Epidermal melanocyte (primary cell): ENCODE data around the gene HOXB5.

Experiments
- DNase-seq: peaks from one replicate; pipeline ENCODE4 v3.0.0; 2011; ENCODE audit warnings: low spot score; ENCODE audit not compliant: insufficient read length

HOXB5 gene

DNA sequence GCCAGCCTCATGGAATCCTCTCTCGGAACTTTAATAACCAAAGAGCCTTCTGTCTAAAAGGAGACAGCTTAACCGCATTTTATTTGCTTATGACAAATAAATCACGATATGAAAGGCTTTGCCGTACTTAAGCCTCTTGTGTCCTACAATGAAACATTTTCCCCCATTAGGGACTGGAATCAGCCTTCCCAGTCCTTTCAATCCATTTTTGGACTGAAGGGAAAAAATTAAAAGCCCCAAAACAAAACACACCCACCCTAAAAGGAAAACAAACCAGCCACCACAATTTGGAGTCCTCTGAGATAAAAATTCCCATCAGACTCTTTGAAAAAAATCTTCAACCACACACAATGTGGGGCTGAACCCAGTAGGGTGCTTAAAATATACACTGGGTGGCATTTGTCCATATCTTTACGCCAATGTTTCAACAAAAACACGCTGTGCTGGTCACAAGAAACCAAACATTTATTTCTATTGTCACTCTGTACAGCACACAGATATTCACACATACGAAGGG, 18.5 kb downstream of the HOXB5 start:
- no peak for DNase-seq

DNA sequence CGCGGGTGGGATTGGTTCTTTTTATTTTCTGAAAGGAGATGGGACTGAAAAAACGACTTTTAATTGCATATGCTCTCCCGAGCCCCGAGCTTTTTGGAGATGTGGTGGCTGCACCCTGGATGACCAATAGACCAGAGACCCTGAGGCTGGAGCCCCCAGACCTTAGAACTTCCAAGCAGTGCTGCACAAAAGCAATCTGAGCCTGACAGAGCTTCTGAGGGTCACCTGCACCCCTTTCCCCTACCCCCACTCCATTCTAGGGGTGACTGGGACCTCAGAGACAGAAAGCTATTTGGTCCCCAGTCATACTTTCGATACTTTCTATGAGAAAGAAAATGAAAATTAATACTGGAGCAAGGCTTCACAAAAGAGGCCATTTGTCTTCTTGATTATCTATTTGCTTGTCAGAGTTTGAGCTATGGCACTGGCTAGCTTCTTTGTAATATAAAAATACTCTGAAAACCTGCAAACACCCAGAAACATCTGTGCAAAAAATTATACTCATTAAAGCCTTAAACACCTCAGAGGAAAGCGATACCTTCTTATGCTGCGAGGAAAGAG, 19.0 kb downstream of the HOXB5 start:
- DNase-seq, result no peak

GRCh38 chr17:48571826-48572417, 21.7 kb downstream of the HOXB5 start:
- DNase-seq, result no peak

DNA sequence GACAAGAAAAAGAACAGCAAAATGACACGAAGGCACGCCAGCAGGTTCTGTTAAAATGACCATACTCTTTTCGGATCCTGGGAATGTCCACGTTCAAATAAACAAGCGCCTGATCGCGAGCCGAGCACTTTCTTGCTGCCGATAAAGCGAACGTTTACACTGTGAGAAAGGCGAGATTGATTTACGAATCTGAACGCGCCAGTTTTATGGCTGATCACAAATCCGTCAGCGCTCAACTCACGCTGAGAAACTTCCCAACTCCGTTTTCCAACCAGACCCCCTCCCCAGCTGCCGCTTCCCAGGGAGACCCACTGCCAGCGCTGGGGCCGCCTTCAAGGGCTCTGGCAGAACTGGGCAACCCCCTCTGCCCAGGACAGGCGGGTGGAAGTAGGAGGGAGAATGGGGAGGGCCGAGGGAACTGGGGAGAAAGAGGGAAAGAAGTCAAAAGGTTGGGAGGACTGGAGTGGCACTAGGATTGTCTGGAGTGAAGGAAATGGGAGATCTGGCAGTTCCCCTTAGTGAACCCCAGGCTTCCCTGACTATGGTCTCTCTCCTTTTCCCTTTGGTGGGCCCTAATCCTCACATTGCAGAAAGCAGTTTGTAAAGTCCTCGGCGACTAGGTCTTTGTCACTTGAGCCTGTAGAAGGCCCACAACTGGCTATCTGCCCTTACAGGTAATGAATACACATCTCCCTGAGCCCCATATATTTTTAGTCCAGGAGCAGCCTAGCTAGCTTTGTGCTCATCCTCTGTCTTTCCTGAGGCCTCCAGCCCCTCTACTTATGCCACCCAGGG, 22.4 kb downstream of the HOXB5 start:
- DNase-seq, result no peak

GRCh38 chr17:48570325-48571023, 23.1 kb downstream of the HOXB5 start:
- no peak for DNase-seq

DNA sequence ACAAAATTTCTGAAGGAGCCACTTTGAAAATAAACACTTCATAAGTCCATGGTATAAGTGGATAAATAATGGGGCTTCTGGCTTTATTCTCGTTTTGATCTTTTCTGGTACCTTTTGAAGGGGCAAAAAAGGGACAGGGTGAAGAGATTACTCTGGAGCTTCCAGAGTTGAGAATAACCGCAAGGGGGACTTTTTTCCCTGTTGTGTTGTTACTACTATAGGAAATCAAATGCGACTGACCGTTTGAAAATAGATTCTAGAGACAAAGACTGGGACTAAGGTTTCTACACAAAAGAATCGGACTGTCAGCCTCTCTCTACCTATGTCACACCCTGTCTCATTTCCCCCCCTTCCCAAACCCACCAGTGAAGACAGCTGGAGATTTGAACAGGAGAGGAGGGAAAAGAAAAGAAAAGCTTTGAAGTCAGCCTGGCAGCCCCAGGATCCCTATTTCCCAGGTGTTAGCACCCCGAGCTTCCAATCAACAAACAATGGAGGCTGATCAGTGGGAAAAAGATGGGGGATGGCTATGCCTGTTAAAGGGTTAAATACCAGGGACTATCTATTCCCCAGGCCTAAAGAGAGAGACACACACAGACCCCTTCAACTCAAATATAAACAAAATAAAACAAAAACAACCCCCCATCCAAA, 23.8 kb downstream of the HOXB5 start:
- no peak for DNase-seq

- no peak for DNase-seq
Observed at GRCh38 chr17:48569240-48569582, 24.4 kb downstream of the HOXB5 start.

GRCh38 chr17:48568499-48569239, 24.9 kb downstream of the HOXB5 start:
- no peak for DNase-seq

DNA sequence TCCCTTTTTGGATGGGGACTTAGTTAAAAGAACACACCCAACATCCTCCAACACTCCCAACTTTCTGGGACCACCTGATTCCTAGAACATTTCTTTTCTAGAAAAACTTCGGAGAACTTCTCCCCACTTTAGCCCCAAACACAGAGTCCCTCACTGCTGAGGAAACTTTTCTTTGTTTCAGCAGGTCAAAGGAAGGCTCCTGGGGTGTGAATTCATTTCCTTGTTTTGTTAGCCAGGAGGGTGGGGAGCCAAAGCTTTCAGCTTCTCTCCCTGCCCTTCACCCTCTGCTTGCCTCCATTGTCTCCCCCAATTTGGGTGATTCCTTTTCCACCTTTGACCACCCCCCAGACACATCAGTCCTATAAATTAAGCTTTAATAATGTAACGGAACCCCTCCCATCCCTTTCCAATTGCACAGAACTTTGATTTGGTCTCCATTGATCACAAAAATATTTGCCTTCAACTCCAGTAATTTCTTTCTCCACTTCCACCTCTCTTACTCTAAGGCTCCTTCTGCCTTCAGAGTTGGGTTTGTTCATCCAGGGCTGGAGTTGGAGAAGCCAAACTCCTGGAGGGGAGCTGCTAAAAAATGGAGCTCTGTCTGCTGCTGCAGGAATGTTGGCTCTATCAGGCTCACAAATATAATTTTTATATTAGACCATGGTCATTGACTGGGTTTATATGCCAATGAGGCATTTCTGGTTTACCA, 25.8 kb downstream of the HOXB5 start:
- no peak for DNase-seq

DNA sequence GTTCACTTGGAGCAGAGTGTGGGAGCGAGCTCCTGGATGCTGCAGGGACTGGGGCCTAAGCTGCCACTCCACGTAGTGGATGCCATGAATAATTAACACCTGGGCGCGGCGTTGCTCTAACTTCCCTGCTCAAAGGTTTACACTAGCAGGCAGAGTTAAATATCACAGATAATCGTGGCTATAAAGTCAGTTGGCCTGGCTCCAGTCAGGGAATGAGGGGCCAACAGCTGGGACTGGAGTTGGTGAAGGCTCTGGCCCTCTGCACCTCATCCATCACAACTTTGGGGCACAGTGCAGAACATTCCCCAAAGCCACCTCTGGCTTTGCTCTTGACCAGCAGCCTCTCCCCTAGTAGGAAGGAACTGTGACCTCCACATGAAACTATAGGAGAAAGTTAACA, 26.4 kb downstream of the HOXB5 start:
- no peak for DNase-seq

GRCh38 chr17:48566717-48567116, 26.9 kb downstream of the HOXB5 start:
- no peak for DNase-seq

GRCh38 chr17:48565925-48566710, 27.5 kb downstream of the HOXB5 start:
- no peak for DNase-seq

DNA sequence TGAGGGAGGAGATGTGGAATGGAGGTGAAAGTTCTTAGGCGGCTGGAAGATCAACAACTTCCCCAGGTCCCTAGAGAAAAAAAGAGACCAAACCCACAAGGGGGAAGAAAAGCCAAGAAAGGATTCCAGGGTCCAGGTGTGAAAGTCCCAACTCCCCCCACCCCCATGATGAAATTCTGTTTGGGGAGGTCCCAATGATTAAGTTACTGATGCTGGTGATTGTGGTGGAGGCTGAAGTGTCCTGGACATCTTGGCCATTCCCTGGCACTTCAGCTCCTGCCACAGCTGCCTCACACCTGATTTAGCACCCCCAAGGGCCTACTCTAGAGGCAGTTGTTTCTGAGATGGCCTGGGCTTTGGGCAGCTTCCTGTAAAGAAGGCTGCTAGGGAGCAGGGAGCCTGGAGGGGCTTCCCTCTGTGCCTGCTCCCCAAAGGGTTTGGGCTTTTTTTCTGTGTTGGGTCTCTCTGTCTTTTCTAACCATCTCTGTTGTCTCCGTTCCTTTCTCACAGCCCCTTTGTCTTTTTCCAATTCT, 28.5 kb downstream of the HOXB5 start:
- no peak for DNase-seq

- DNase-seq, result no peak
Observed at GRCh38 chr17:48564188-48565021, 29.2 kb downstream of the HOXB5 start.

DNA sequence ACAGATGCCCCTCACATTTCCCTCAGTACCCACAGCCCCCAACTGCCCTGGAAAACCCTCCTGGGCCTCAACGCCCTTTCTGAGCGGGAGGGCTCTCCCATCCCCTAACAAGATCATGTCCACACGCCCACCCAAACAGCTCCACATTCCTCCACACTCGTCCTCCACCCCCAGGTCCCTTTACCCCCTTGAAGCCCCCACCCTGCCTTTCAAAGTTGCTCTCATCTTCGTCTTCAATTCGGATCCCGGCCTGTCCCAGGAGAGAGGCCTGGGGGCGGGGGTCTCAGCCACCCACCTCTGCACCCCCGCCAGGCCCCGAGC, 29.8 kb downstream of the HOXB5 start:
- no peak for DNase-seq

- DNase-seq, result no peak
Observed at GRCh38 chr17:48563385-48563838, 30.2 kb downstream of the HOXB5 start.

- DNase-seq, result no peak
Observed at GRCh38 chr17:48562934-48563333, 30.6 kb downstream of the HOXB5 start.
